Gastroesophageal sphincter (tissue), 4 donors: ENCODE results near the gene TBCE. TPM values are rescaled to one million over a fixed set of nuclear protein-coding genes. Genes with fewer than 3 reads are reported as not detected.
"Not testable (repeated sequence)": the region's sequence is repeated elsewhere in the genome, so short reads cannot be mapped to it uniquely, and the experiment has no call there.

Experiments used
- ATAC-seq: fragments of 150-250 bp; one replicate; pipeline ENCODE4 v1.9.1; 2016; ENCODE audit warnings: mild to moderate bottlenecking, moderate library complexity
- H3K27ac ChIP-seq, 4 donors: fragments of 200-600 bp; sonication (generic) in 3 of 4; 1 replicate in 3 of 4; 2 replicates in 1 of 4; pipeline ENCODE4 v1.5.1; 2016 to 2019
- H3K27me3 ChIP-seq: fragments of 200-600 bp; sonication (generic); one replicate; pipeline ENCODE4 v1.5.1; 2019
- H3K36me3 ChIP-seq, 2 donors: fragments of 200-600 bp; sonication (generic); one replicate each; pipeline ENCODE4 v1.5.1; 2019; ENCODE audit warnings: control low read depth in 1 of 2
- H3K4me1 ChIP-seq, 3 donors: fragments of 200-600 bp; sonication (generic); 1 replicate in 2 of 3; 2 replicates in 1 of 3; pipeline ENCODE4 v1.5.1; 2016 to 2019; ENCODE audit warnings: control low read depth in 2 of 3
- H3K4me3 ChIP-seq, 2 donors: fragments of 200-600 bp; sonication (generic); one replicate each; pipeline ENCODE4 v1.5.1; 2019; ENCODE audit warnings: mild to moderate bottlenecking in 1 of 2, moderate library complexity in 1 of 2
- H3K9me3 ChIP-seq, 3 donors: fragments of 200-600 bp; sonication (generic); one replicate each; pipeline ENCODE4 v1.5.1; 2017 to 2019; ENCODE audit warnings: control low read depth in 2 of 3
- CTCF ChIP-seq, 4 experiments: fragments of 200-600 bp in 2 of 4; fragments of 450-650 bp in 2 of 4; sonication (generic) in 1 of 4; IDR thresholded peaks; one replicate each; pipeline ENCODE4 v1.5.1; 2017 to 2019; ENCODE audit warnings: antibody characterized with exemption in 4 of 4, mild to moderate bottlenecking in 2 of 4, moderate library complexity in 2 of 4
- EP300 ChIP-seq: sonication (generic); formaldehyde crosslinking; IDR thresholded peaks from one replicate; pipeline ENCODE4 v1.6.1; 2017; ENCODE audit warnings: antibody characterized with exemption, mild to moderate bottlenecking
- POLR2A ChIP-seq, 2 donors: fragments of 450-650 bp; IDR thresholded peaks; one replicate each; pipeline ENCODE4 v1.6.1; 2017; ENCODE audit warnings: antibody characterized with exemption in 2 of 2, mild to moderate bottlenecking in 2 of 2, moderate library complexity in 1 of 2
- POLR2AphosphoS5 ChIP-seq: sonication (generic); formaldehyde crosslinking; IDR thresholded peaks from one replicate; pipeline ENCODE4 v1.6.1; 2017; ENCODE audit warnings: antibody characterized with exemption
- WGBS, 2 donors: methylation state at CpG; one replicate each; pipeline ENCODE4 v1.1.5; 2018; ENCODE audit warnings: low coverage in 1 of 2; 5-methylcytosine and 5-hydroxymethylcytosine counted together
- total RNA-seq, 4 donors: library from RNA; depleted of rRNA; stranded (reverse); fragments of >200 nt; gene quantifications; one replicate each; pipeline ENCODE4 v1.1.0, GENCODE V29; 2016

TBCE gene
- total RNA-seq, 4 donors from 2014 or later: 13.9 to 22.7 (median 15.4) TPM

GRCh38 chr1:235351898-235352297, 15.3 kb upstream of the TBCE start:
- no peaks in the 10 kb centered on the region for H3K4me1 ChIP-seq
- 33 to 44% methylated on average over 1 to 2 of the region's 3 CpGs for WGBS, 2 donors
- H3K4me3 ChIP-seq: no peak overlapping the region
- H3K27ac ChIP-seq: no peak overlapping the region
- peaks cover 0 to under 1% of the 10 kb centered on the region in 2 donors for H3K36me3 ChIP-seq
- H3K9me3 ChIP-seq: no peaks in the 10 kb centered on the region
- ATAC-seq: no peak
- TF ChIP-seq CTCF (IDR thresholded peaks at IDR 0.05) (no peak), POLR2AphosphoS5 (no peak), EP300 (no peak), POLR2A (IDR thresholded peaks at IDR 0.05) (no peak)
- H3K27me3 ChIP-seq: no peaks in the 10 kb centered on the region

GRCh38 chr1:235357485-235358373, 9.5 kb upstream of the TBCE start:
- Histone ChIP-seq H3K27ac (no peak overlapping the region), H3K9me3 (no peaks in the 10 kb centered on the region), H3K36me3 (no peaks in the 10 kb centered on the region), H3K4me1 (no peaks in the 10 kb centered on the region), H3K27me3 (no peaks in the 10 kb centered on the region), H3K4me3 (no peak overlapping the region)
- 46 to 76% methylated on average over 2 to 9 of the region's 11 CpGs for WGBS, 2 donors
- no peak for ATAC-seq
- TF ChIP-seq CTCF (IDR thresholded peaks at IDR 0.05) (no peak), POLR2A (IDR thresholded peaks at IDR 0.05) (no peak), EP300 (no peak), POLR2AphosphoS5 (no peak)

GRCh38 chr1:235358899-235359298, 8.3 kb upstream of the TBCE start:
- no peak for ATAC-seq
- TF ChIP-seq POLR2A (IDR thresholded peaks at IDR 0.05): no peak
- no peak for TF ChIP-seq EP300
- no peak for TF ChIP-seq POLR2AphosphoS5
- TF ChIP-seq CTCF (IDR thresholded peaks at IDR 0.05): no peak
- 89 to 95% methylated on average over 3 of the region's 3 CpGs for WGBS, 2 donors
- no peak overlapping the region for H3K27ac ChIP-seq
- no peak overlapping the region for H3K4me3 ChIP-seq
- no peaks in the 10 kb centered on the region for H3K27me3 ChIP-seq
- no peaks in the 10 kb centered on the region for H3K36me3 ChIP-seq
- no peaks in the 10 kb centered on the region for H3K4me1 ChIP-seq
- H3K9me3 ChIP-seq: no peaks in the 10 kb centered on the region

- not testable (repeated sequence) for H3K36me3 ChIP-seq, ATAC-seq, H3K9me3 ChIP-seq, H3K27me3 ChIP-seq, H3K27ac ChIP-seq, H3K4me3 ChIP-seq
- peaks cover 0 to 20% (median 0%) of the 10 kb centered on the region in 3 donors for H3K4me1 ChIP-seq
- WGBS, 2 donors: 90 to 98% methylated on average over 6 of the region's 9 CpGs
Observed at GRCh38 chr1:235364189-235364588, 3.0 kb upstream of the TBCE start.

GRCh38 chr1:235366286-235366685, 941 bp upstream of the TBCE start:
- H3K4me3 ChIP-seq: no peak overlapping the region
- no peaks in the 10 kb centered on the region for H3K36me3 ChIP-seq
- no peaks in the 10 kb centered on the region for H3K27me3 ChIP-seq
- TF ChIP-seq POLR2AphosphoS5: no peak
- peak overlapping the region in 3 of 4 donors; percentile 29 to 88 (median 88) for H3K27ac ChIP-seq
- no peaks in the 10 kb centered on the region for H3K9me3 ChIP-seq
- ATAC-seq: no peak
- peaks cover 0 to 30% (median 0%) of the 10 kb centered on the region in 3 donors for H3K4me1 ChIP-seq
- WGBS, 2 donors: 88 to 95% methylated on average over 5 of the region's 5 CpGs

- Histone ChIP-seq H3K27me3 (no peaks in the 10 kb centered on the region), H3K4me1 (peaks cover 0 to 30% (median 0%) of the 10 kb centered on the region in 3 donors), H3K4me3 (peak overlapping the region in 1 of 2 donors; percentile 73), H3K36me3 (peaks cover 0 to 6% of the 10 kb centered on the region in 2 donors), H3K9me3 (no peaks in the 10 kb centered on the region), H3K27ac (no peak overlapping the region)
- WGBS, 2 donors: 29 to 71% methylated on average over 1 to 4 of the region's 5 CpGs
- TF ChIP-seq EP300 (no peak), CTCF (IDR thresholded peaks at IDR 0.05) (no peak), POLR2AphosphoS5 (no peak), POLR2A (IDR thresholded peaks at IDR 0.05) (no peak)
- no peak for ATAC-seq
Observed at GRCh38 chr1:235368428-235368827, 1.2 kb downstream of the TBCE start.
